GM18870 (cell line): ENCODE measurements around the gene PRR7.
A peak's percentile ranks its signal among the peaks of the same experiment; 100 is the strongest.

Source experiments
- ATAC-seq: cut with Tn5 transposase; IDR thresholded peaks from one replicate; pipeline ENCODE4 v1.9.1; 2021; ENCODE audit warnings: moderate library complexity; ENCODE audit not compliant: unreplicated experiment

Gene PRR7

DNA sequence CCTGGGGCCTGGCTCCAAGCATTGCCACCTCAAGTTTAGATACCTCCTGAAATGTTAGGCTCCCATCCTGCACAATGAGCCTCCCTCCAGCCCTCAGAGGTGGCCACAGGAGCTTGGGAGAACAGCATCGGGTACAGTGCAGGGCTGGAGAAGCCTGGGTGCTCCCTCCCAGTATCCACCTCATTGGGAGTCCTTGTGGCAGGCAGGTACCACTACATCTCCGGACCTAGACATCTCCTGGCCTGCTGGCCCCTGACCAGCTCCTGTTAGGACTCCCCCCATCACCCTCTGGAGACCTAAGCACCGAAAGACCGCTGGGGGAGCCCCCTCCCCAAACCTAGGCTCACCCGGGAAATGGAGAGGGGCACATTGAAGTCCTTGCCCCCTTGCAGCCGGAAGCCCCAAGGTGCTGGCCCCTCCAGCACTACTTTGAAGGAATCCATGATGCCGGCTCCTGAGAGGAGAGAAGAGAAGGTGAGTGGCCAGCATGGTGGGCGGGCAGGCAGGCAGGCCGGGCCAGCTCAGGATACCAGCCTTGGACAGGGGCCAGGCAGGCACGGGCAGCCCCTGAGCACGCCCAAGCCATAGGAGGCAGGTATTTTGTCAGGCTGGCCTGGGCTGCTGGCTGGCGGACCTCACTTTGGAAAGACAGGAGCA is 49.6 kb downstream of the PRR7 start:
- ATAC-seq = no peak

- ATAC-seq = no peak
Observed at GRCh38 chr5:177496727-177497291, 50.2 kb downstream of the PRR7 start.

DNA sequence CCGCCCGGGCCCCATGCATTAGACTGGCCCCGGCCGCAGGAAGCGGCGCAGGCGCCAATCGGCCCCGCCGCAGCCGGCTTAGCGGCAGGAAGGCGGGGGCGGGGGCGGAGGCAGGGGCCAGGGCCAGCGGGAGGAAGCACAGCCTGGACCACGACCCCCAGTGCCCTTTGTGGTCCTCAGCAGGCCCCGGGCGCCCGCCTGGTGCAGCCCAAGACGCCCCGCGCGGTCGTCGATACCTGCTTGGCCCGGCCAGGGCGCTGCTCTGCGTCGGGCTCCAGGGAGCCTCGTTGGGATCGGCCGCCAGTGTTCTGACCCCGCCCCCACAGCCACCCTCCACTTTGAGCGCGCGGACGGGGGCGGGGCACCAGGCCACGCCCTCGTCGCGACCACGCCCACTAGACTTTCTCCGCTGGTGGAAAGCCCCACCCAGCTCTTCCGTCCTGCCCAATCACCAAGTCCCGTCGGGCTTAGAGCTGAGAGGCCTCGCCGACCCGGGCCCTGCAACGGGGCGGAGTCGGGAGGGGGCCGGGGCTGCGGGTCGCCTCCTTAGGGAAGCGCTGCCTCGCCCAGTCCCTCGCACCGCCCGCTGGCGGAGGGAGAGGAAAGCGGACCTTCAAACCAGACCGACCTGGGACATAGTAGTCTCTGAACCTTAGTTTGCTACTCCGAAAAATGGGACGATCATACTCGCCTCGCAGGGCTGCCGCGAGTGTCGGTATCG is 50.8 kb downstream of the PRR7 start, which contains the start of gene PDLIM7:
TSS of gene PDLIM7 (minus strand) at position 313 of the 721 bp plus-strand sequence. CDS start 1,092 bp downstream, outside the sequence.
- ATAC-seq = peak; percentile 55

DNA sequence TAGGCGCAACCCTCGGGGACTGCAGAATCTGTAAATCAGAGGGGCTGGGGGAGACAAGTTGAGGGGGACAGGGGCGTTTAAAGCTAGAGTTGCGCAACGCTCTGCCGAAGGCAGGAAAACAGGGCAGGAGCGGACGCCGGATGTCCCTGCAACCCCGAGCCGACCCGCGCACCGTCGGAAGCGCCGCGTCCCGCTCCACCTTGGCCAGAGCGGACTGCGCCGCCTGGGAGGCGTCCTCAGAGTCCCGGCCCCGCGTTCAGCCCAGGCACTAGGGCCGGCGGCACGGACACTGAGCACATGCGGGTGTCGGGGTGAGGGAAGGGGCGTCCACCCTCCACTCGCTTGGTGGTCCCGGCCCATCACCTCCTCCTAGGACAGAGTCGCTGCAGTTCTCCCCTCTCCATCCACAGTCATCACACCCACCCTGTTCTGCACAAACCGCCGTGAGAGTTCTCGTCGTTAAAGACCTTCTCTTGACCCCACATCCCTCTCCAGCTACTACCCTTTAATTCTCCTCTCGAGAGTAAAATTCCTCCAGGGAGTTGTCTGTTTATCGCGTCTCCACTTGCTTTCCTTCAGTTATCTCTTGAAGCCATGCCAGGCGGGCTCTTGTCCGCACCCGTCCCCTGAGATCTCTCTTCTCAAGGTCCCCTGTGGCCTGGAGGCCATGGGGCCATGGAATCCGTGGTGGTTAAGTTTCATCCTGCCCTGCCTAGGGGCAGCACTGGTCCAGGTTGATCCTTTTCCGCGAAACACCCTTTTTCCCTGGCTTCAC is 51.6 kb downstream of the PRR7 start:
- no peak for ATAC-seq

GRCh38 chr5:177499842-177500241 is 53.2 kb downstream of the PRR7 start:
- ATAC-seq = no peak

DNA sequence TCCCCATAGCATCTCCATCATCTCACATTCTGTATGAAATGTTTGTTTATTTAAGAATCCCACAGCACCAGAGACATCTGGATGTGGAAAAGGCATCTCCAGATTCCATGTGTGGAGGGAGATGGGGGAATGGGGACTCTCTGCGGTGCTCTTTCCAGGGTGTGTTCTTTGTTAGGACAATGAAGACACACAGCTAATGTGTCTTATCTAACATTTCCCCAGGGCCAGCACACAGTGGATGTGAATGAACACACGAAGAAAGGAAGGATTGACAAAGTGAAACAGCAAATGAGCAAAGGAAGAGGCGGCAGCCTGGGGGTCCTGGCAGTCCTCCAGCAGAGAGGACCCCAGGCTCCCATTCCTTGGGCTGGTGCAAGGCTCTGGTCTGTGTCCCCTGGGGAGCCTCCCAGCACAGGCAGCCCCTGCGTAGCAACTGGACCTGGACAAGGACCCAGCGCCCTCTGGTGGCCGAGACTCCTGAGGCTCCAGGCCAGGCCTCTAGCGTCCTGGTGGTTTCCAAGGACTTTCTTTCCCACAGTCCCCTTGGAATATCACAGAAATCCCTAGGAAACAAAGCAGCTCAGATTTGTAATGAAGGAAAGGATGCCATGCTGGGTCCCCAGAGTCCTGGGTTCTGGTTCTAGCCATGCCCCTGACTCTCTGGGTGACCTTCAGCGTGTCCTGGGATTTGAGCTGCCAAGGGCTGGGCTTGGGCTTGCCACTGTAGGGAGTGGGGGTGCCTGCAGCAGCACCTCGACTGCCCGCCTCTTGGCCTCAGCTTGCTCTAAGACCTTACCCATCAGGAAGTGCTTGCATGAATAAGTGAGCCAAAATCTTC is 54.3 kb downstream of the PRR7 start:
- no peak for ATAC-seq

DNA sequence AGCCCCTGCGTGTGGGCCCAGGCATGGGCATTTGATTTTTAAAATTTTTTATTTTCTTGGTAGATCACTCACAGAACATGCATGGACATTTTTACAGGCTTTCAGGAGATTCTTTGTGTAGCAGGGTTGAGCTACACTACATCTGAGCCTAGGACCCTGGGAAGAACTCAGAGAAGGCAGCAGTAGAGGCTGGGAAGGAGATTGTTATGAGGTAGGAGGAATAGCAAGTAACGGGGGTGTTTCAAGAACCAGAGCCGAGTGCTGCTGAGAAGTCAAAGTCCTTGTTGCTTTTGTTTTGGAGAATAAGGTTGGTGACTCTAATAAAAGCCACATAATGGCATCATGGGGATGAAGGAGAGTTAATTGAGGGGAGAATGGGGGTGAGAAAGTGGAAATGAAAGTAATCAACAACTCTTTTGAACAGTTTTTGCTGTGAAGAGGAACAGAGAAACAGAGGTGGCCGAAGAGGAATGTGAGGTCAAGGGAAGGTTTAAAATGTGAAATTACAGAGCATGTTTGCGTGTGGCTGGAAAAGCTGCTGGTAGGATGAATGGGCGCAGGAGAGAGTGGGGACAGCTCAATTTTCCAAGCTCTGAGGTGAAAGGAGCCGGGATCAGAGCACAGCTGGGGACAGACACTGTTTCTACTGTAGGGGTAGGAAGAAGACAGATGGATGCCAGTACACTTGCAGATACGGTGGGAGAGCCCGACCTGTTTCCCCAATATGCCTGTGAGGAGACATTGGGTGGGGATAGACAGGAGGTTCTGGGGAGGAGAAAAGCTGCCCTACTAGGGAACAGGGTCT is 55.5 kb downstream of the PRR7 start:
- no peak for ATAC-seq

DNA sequence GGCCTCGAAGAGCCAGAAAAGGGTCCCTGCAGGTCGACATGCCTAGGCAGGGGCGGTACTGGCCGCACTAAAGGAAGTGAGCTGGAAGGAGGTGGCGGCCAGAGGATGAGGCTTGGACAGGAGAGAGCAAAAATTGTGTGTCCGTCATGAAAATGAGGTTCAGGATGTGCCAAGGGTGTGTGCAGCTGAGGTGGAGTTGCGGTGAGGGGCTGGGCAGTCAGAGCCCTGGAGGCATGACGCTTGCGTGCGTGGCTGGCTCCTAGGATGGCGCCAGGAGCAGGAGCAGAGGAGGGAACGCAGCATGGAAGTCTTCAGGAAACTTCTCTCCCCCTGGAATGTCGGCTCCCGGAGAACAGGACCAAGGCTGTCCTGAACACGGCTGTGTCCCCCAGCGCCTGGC is 56.3 kb downstream of the PRR7 start:
- no peak for ATAC-seq

DNA sequence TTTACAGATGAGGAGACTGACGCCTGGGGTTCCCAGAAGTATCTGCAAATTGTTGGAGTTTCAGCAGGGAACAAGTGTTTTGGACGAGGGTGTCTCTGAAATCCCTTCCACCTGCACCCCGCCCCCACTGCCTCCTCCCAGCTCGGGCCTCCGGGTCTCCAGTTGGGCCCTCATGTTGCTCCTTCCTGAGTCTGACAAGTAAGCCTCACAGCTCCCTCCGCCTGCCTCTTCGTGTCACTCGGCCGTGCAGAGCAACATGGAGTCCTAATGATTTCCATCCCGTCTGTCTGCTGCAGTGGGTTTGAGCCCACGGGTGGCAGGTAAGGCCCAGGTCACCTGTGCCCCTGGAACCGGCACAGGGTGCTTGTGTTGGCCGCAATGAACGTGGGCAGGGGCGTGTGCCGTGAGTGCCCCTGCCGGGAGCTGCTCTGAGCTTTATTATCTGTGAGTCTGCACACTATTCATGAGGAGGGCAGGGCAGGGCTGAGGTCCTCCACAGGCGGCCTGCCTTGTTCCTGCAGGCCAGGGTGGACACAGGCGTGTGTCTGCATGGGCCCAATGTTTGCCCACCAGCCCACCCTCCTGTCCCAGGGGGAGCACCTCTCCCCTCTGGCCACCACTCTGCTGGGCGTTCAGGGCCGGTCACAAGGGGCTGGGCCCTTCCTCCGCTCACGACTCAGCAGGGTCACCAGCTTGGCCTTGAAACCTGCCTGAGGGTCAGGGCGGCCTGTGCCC is 56.9 kb downstream of the PRR7 start:
- ATAC-seq = no peak

GRCh38 chr5:177504086-177505056 is 57.8 kb downstream of the PRR7 start:
- ATAC-seq = no peak

DNA sequence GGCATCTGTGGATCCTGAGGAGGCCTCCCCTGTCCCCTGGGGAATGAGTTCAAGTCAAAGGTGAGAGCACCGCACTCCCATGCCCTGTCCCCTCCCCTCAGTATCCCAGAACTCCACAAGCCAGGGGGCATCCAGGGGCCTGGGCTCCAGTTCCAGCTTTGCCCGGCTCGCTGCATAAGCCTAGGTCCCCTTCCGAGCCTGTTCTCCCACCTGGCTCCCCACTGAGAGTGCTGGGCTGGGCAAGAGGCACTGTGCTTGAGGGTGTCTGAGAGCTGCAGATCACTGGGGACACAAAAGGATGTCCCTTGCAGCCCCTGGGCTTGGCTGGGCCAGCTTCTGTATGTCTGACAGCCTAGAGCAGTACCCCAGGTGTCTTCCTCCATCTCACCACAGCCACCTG is 58.5 kb downstream of the PRR7 start:
- ATAC-seq = no peak
